PFSK-1 (cell line): ENCODE data around the gene APC.

Experiments used
- FOXP2 ChIP-seq: optimal IDR thresholded peaks from 2 replicates; pipeline ENCODE3; 2011; ENCODE audit warnings: borderline replicate concordance, control low read depth, inconsistent platforms; ENCODE audit not compliant: insufficient read depth; ENCODE audit errors: extremely low read length, extremely low read depth
- POLR2AphosphoS5 ChIP-seq: IDR thresholded peaks from 2 replicates; pipeline ENCODE4 v1.6.1; 2012; ENCODE audit warnings: low read depth, mild to moderate bottlenecking, control low read depth, low read length, moderate library complexity
- SIN3A ChIP-seq: IDR thresholded peaks from 2 replicates; pipeline ENCODE4 v1.6.1; 2012; ENCODE audit warnings: mild to moderate bottlenecking, low read length, moderate library complexity, borderline replicate concordance; ENCODE audit not compliant: insufficient read depth
- TAF1 ChIP-seq: IDR thresholded peaks from 2 replicates; pipeline ENCODE4 v1.6.1; 2012; ENCODE audit warnings: low read length, control low read depth, borderline replicate concordance; ENCODE audit not compliant: insufficient read depth
- TF ChIP-seq, protein P1 (sequence below), 2 experiments: IDR thresholded peaks; 2 replicates each; pipeline versions ENCODE4 v1.6.1 to v1.8.0; 2011 to 2012; ENCODE audit warnings: low read depth in 2 of 2, low read length in 2 of 2, control low read depth in 1 of 2, inconsistent platforms in 1 of 2, mild to moderate bottlenecking in 1 of 2, moderate library complexity in 1 of 2; ENCODE audit not compliant: insufficient read depth in 1 of 2

APC gene

DNA sequence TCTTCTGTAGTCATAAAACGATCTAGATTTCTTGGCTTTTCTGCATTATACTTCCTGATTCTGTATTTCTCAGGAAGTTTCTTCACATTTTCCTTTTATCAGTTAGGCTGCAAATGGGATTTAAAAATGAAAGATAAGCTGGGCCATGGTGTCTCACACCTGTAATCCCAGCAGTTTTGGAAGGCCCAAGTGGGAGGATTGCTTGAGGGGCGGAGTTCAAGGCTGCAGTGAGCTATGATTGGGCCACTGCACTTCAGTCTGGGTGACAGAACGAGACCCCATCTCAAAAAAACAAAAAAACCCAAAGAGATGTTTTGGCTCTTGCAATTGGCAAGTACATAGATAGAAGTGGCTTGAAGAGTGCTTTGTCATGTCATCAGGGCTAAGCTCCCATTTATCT lies 26.2 kb upstream of the APC start:
- no peak for TF ChIP-seq TAF1
- TF ChIP-seq FOXP2, result no peak
- no peak for TF ChIP-seq POLR2AphosphoS5
- TF ChIP-seq, protein P1, sequence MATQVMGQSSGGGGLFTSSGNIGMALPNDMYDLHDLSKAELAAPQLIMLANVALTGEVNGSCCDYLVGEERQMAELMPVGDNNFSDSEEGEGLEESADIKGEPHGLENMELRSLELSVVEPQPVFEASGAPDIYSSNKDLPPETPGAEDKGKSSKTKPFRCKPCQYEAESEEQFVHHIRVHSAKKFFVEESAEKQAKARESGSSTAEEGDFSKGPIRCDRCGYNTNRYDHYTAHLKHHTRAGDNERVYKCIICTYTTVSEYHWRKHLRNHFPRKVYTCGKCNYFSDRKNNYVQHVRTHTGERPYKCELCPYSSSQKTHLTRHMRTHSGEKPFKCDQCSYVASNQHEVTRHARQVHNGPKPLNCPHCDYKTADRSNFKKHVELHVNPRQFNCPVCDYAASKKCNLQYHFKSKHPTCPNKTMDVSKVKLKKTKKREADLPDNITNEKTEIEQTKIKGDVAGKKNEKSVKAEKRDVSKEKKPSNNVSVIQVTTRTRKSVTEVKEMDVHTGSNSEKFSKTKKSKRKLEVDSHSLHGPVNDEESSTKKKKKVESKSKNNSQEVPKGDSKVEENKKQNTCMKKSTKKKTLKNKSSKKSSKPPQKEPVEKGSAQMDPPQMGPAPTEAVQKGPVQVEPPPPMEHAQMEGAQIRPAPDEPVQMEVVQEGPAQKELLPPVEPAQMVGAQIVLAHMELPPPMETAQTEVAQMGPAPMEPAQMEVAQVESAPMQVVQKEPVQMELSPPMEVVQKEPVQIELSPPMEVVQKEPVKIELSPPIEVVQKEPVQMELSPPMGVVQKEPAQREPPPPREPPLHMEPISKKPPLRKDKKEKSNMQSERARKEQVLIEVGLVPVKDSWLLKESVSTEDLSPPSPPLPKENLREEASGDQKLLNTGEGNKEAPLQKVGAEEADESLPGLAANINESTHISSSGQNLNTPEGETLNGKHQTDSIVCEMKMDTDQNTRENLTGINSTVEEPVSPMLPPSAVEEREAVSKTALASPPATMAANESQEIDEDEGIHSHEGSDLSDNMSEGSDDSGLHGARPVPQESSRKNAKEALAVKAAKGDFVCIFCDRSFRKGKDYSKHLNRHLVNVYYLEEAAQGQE (IDR thresholded peaks at IDR 0.05; ENCODE audit: insufficient read depth in 1 of 2, low read depth in 2 of 2, low read length in 2 of 2), result no peak
- no peak for TF ChIP-seq SIN3A

DNA sequence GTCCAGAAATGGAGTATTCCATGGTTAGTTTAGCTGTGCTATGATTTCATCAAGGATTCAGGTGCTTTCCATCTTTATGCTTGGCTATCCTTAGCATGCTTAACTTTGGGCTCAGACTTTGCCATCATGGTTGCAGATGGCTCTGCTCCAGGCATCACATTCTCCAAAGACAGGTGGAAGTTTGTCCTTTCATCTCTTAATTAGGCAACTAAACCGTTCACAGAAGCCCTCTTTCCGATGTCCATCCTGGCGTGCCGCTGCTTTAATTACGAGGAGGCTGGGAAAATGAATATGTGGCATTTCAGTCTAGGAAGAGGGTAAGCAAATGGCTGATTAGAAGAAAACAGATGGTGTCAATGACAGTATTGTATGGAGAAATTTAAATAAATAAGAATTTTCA lies 24.5 kb upstream of the APC start:
- TF ChIP-seq POLR2AphosphoS5 (no peak), FOXP2 (no peak), TAF1 (no peak), SIN3A (no peak)
- TF ChIP-seq, protein P1 (IDR thresholded peaks at IDR 0.05; ENCODE audit: insufficient read depth in 1 of 2, low read depth in 2 of 2, low read length in 2 of 2), result no peak

DNA sequence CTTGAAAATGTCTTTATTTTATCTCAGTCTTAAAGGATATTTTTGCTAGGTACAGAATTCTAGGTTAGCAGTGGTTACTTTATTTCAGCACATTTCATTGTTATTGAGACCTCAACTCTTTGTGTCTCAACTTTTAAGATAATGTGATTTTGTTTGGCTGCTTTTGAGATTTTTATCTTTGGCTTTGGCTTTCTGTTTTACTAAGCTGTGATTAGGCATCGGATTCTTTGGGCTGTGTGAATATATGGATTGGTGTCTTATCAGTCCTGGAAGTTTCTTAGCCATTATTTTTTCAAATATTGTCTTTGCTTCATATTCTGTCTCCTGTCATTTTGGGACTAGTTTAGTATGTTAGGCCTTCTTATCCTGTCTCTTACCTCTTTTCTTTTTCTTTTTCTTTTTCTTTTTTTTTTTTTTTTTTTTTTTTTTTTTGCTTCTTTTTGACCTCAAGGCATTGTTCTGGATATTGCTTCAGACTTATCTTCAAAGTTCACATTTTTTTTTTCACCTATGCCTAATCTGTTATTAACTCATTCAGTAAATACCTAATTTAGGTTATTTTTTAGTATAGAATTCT lies 20.1 kb upstream of the APC start:
- TF ChIP-seq TAF1 (no peak), POLR2AphosphoS5 (no peak), FOXP2 (no peak), SIN3A (no peak)
- TF ChIP-seq, protein P1 (IDR thresholded peaks at IDR 0.05; ENCODE audit: insufficient read depth in 1 of 2, low read depth in 2 of 2, low read length in 2 of 2), result no peak

DNA sequence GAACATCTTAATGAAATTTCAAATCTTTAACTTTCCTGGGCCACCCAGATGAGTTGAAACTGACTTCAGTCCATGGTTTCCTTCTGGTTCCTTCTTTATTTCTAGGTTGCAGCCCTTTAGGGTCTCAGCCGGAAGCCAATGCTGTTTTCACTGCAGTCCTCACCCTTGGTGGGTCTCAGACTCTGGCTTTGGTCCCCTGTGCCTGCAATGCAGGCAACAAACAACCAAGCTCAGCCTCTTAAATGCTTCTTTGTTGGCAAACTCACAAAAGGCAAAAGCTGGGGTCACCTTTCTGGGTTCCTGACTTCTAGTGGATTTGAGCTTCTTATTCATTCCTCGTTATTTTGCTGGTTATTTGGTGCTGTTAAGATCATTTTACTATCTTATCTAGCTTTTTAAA lies 19.3 kb upstream of the APC start:
- TF ChIP-seq, protein P1 (IDR thresholded peaks at IDR 0.05; ENCODE audit: insufficient read depth in 1 of 2, low read depth in 2 of 2, low read length in 2 of 2), result no peak
- no peak for TF ChIP-seq SIN3A
- no peak for TF ChIP-seq POLR2AphosphoS5
- no peak for TF ChIP-seq FOXP2
- no peak for TF ChIP-seq TAF1
